Progenitor cell of endocrine pancreas (in vitro differentiated cells): Measurements from ENCODE around the gene MCRIP2. TPM values are rescaled to one million over a fixed set of nuclear protein-coding genes. Genes with fewer than 3 reads are reported as not detected.

Experiments used
- DNase-seq: peaks from one replicate; pipeline ENCODE4 v3.0.0; 2021; ENCODE audit warnings: low spot score; ENCODE audit not compliant: unreplicated experiment
- H3K27ac Mint-ChIP-seq: 2 replicates; pipeline ENCODE4 v1.8.0; 2021; ENCODE audit warnings: mild to moderate bottlenecking, moderate library complexity, mixed read lengths
- H3K27me3 Mint-ChIP-seq: 2 replicates; pipeline ENCODE4 v1.8.0; 2021; ENCODE audit warnings: mixed read lengths
- H3K36me3 Mint-ChIP-seq: 2 replicates; pipeline ENCODE4 v1.8.0; 2022; ENCODE audit warnings: mixed read lengths; ENCODE audit not compliant: insufficient read depth
- H3K4me1 Mint-ChIP-seq: 2 replicates; pipeline ENCODE4 v1.8.0; 2021; ENCODE audit warnings: low read depth, mixed read lengths
- H3K4me3 Mint-ChIP-seq: 2 replicates; pipeline ENCODE4 v1.8.0; 2021; ENCODE audit warnings: low read depth, mild to moderate bottlenecking, moderate library complexity, mixed read lengths
- H3K9me3 Mint-ChIP-seq: 2 replicates; pipeline ENCODE4 v1.8.0; 2021; ENCODE audit warnings: low read depth, mixed read lengths
- total RNA-seq: library from RNA; stranded (reverse); gene quantifications from 2 replicates; pipeline ENCODE4 v1.2.1, GENCODE V29; 2021
- TF ChIP-seq, protein P1 (sequence below): fragments of 200-600 bp; sonication (generic); IDR thresholded peaks from one replicate; pipeline ENCODE4 v1.5.0; 2021; ENCODE audit warnings: antibody characterized with exemption, mild to moderate bottlenecking; ENCODE audit not compliant: unreplicated experiment

MCRIP2 gene
- total RNA-seq, 1 donor from 2014 or later, result 31.4 TPM

DNA sequence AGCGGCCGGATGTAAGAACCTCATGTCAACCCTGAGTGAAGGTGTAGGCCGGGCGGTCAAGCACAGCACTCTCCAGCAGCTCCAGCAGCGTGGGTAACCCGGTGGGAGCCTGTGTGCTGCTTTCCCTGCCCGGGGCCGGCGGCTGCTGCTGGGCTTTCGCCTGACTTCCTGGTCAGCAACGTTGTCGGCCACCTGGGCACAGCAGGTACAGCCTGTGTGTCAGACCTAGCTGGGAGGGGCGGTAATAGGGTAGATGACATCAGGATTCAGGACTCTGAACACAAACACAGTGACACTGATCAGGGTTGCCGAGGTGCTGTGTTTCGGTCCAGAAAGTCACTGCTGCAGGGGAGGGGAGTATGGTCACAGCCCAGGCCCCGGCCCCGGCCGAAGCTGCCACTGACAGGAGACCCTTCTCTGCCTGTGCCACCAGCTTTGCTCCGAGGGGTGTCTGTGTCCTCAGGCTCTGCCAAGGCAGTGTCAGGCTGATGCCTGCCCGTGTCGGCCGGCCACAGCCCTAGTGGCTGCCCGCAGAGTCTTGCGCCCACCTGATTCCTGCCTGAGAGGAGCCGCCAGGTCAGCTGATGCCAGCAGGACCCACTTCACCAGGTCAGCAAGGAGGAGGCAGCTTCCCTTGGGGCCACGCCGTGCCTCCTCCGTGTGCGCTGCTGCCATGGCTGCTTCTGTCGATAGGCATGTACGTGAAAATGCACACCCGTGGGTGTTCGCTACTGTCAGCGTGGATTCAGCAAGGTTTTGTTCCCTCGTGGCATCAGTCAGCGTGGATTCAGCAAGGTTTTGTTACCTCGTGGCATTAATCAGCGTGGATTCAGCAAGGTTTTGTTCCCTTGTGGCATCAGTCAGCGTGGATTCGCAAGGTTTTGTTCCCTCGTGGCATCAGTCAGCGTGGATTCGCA, 42.5 kb upstream of the MCRIP2 start:
- no peak overlapping the region for H3K27ac Mint-ChIP-seq
- peaks cover 1% of the 10 kb centered on the region for H3K4me1 Mint-ChIP-seq
- H3K27me3 Mint-ChIP-seq, result no peaks in the 10 kb centered on the region
- TF ChIP-seq, protein P1, sequence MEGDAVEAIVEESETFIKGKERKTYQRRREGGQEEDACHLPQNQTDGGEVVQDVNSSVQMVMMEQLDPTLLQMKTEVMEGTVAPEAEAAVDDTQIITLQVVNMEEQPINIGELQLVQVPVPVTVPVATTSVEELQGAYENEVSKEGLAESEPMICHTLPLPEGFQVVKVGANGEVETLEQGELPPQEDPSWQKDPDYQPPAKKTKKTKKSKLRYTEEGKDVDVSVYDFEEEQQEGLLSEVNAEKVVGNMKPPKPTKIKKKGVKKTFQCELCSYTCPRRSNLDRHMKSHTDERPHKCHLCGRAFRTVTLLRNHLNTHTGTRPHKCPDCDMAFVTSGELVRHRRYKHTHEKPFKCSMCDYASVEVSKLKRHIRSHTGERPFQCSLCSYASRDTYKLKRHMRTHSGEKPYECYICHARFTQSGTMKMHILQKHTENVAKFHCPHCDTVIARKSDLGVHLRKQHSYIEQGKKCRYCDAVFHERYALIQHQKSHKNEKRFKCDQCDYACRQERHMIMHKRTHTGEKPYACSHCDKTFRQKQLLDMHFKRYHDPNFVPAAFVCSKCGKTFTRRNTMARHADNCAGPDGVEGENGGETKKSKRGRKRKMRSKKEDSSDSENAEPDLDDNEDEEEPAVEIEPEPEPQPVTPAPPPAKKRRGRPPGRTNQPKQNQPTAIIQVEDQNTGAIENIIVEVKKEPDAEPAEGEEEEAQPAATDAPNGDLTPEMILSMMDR, result no peak
- DNase-seq, result no peak
- peaks cover 11% of the 10 kb centered on the region for H3K36me3 Mint-ChIP-seq
- no peaks in the 10 kb centered on the region for H3K9me3 Mint-ChIP-seq
- H3K4me3 Mint-ChIP-seq, result no peak overlapping the region

DNA sequence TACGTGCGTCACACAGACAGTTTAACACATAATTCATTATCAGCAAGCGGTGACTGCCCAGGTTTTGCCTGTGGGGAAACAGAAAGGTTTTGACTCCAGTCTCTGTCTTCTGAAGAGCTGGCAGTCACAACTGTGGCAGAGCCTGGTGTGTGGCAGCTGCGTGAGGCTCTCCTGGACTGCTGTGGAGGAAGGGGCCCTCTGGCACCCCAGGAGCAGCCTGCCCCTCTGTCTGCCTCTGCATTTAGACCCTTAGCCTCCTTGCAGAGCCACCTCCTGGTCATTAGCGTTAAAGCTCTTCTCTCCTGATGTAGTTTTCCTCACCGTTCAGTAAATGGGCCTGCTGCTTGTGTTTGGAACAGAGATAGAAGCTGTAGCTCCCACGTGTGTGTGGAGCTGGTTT, 40.8 kb upstream of the MCRIP2 start:
- peaks cover 7% of the 10 kb centered on the region for H3K9me3 Mint-ChIP-seq
- H3K4me3 Mint-ChIP-seq, result no peak overlapping the region
- TF ChIP-seq, protein P1, result no peak
- H3K27me3 Mint-ChIP-seq, result no peaks in the 10 kb centered on the region
- no peak for DNase-seq
- no peak overlapping the region for H3K27ac Mint-ChIP-seq
- H3K36me3 Mint-ChIP-seq, result peaks cover 20% of the 10 kb centered on the region
- H3K4me1 Mint-ChIP-seq, result no peaks in the 10 kb centered on the region

DNA sequence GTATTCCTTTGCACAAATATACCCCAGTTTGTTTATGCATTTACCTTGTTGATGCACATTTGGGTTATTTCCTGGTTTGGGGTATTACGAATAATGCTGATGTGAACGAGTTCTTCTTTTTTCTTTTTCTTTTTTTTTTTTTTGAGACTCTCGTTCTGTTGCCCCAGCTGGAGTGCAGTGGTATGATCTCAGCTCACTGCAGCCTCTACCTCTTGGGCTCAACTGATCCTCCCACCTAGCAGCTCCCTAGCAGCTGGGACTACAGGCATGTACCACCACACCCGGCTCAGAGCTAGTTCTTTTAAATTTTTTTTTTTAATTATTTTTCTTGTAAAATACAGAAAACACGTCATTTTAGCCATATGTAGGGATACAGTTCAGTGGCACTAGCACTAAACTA, 37.7 kb upstream of the MCRIP2 start:
- Mint-ChIP-seq H3K4me3 (no peak overlapping the region), H3K27ac (no peak overlapping the region), H3K4me1 (peaks cover 2% of the 10 kb centered on the region), H3K27me3 (no peaks in the 10 kb centered on the region), H3K36me3 (peaks cover 18% of the 10 kb centered on the region), H3K9me3 (peaks cover 7% of the 10 kb centered on the region)
- TF ChIP-seq, protein P1, result no peak
- DNase-seq, result no peak

DNA sequence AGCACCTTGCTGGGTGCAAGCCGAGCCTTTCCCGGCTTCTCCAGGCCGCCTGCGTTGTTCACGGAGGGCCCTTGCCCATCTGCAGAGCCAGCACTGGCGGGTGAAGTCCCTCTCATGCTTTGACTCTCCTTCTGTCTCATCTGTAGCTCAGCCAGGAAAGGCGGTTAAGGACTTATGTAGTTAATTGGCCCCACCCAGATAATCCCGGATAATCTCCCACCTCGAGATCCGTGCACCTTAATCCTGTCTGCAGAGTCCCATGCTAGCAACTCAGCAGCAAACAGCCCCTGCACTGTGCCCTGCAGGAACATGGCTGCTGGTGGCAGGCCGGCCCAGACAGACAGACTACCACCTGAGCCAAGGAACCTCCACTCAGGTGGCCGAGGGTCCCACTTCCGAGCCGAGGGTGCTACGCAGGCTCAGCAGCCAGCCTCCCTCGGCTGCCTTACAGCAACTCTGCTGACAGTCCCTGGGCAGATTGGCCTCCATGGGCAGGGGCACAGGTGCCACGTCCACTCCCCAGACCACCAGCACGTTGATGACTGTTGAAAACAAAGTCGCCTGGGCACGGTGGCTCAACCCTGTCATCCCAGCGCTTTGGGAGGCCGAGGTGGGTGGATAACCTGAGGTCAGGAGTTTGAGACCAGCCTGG, 34.8 kb upstream of the MCRIP2 start:
- Mint-ChIP-seq H3K27me3 (no peaks in the 10 kb centered on the region), H3K9me3 (peaks cover 7% of the 10 kb centered on the region), H3K4me3 (no peak overlapping the region), H3K27ac (no peak overlapping the region), H3K36me3 (peaks cover 16% of the 10 kb centered on the region), H3K4me1 (peaks cover 4% of the 10 kb centered on the region)
- no peak for DNase-seq
- TF ChIP-seq, protein P1, result no peak

DNA sequence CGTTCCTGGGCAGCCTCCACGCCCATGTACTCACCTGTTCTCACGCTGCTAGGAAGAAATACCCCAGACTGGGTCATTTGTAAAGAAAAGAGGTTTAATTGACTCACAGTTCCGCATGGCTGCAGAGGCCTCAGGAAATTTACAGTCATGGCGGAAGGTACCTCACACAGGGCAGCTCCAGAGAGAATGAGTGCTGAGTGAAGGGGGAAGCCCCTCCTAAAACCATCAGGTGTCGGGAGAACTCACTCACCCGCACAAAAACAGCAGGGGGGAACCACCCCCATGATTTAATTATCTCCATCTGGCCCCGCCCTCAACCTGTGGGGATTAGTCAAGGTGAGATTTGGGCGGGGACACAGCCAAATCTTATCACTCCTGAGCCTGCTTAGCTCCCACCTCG, 33.6 kb upstream of the MCRIP2 start:
- Mint-ChIP-seq H3K27me3 (no peaks in the 10 kb centered on the region), H3K27ac (no peak overlapping the region), H3K36me3 (peaks cover 16% of the 10 kb centered on the region), H3K4me1 (peaks cover 4% of the 10 kb centered on the region), H3K4me3 (no peak overlapping the region), H3K9me3 (peaks cover 7% of the 10 kb centered on the region)
- TF ChIP-seq, protein P1, result no peak
- DNase-seq, result no peak
